HCT116 (cell line): Measurements from ENCODE around the gene SPOCD1. TPM values are rescaled to one million over a fixed set of nuclear protein-coding genes. Genes with fewer than 3 reads are reported as not detected.

ENCODE experiments used
- ATAC-seq: fragments of 200-7000 bp; cut with Tn5 transposase; 2 replicates; pipeline ENCODE4 v1.9.1; 2020; ENCODE audit warnings: mild to moderate bottlenecking, moderate library complexity
- BruUV-seq: library from RNA; stranded (reverse); fragments of 400-500 nt; replicated peaks from 2 replicates; lab custom pipeline; 2021; lab: Mats Ljungman, UMichigan
- CTCF ChIA-PET: fragments of 300-600 bp; sonication (Branson Sonifier 250); formaldehyde crosslinking; loops from one replicate; lab custom pipeline; 2021; ENCODE audit warnings: antibody characterized with exemption; lab: Charles Lee
- POLR2A ChIA-PET: fragments of 300-600, 350-600 bp; sonication (Branson Sonifier 250); formaldehyde crosslinking; loops from one replicate; lab custom pipeline; 2021; ENCODE audit warnings: antibody characterized with exemption; lab: Charles Lee
- RAD21 ChIA-PET, 2 experiments: fragments of 300-600 bp; sonication (Branson Sonifier 250); formaldehyde crosslinking; loops; one replicate each; lab custom pipeline; 2023; ENCODE audit warnings: low total read pairs in 2 of 2; ENCODE audit not compliant: uncharacterized antibody in 2 of 2, unreplicated experiment in 2 of 2, low non-redundant PET in 1 of 2; lab: Charles Lee
- DNase-seq: peaks from one replicate; pipeline ENCODE4 v3.0.0-alpha.2; 2010; ENCODE audit warnings: low read depth, low spot score
- H2AFZ ChIP-seq: fragments of 200-600 bp; shearing (Covaris generic), sonication (generic); 2 replicates; pipeline ENCODE4 v1.6.1; 2017; ENCODE audit warnings: low read depth, mixed run types, mixed read lengths, antibody characterized with exemption, low read length; ENCODE audit not compliant: poor library complexity, severe bottlenecking
- H3K27ac ChIP-seq: 2 replicates; pipeline ENCODE4 v1.5.1; 2012; ENCODE audit warnings: low read depth, low read length
- H3K27me3 ChIP-seq: fragments of 200-600 bp; sonication (generic); 2 replicates; pipeline ENCODE4 v1.6.1; 2016; ENCODE audit warnings: mixed run types, low read length, mixed read lengths; ENCODE audit not compliant: insufficient read depth
- H3K36me3 ChIP-seq, 2 experiments: fragments of 200-500 bp in 1 of 2; fragments of 200-600 bp in 1 of 2; sonication (Bioruptor generic) in 1 of 2; sonication (generic) in 1 of 2; 2 replicates each; pipeline versions ENCODE4 v1.5.1 to v1.6.1; 2014 to 2016; ENCODE audit warnings: low read length in 2 of 2, inconsistent platforms in 1 of 2, mixed read lengths in 1 of 2, mixed run types in 1 of 2; ENCODE audit not compliant: insufficient read depth in 2 of 2, control insufficient read depth in 1 of 2
- H3K4me1 ChIP-seq, 2 experiments: fragments of 200-600 bp in 1 of 2; sonication (generic) in 1 of 2; 2 replicates each; pipeline versions ENCODE4 v1.5.1 to v1.6.1; 2012 to 2017; ENCODE audit warnings: low read length in 2 of 2, inconsistent platforms in 1 of 2, mild to moderate bottlenecking in 1 of 2, mixed read lengths in 1 of 2, mixed run types in 1 of 2, moderate library complexity in 1 of 2; ENCODE audit not compliant: insufficient read depth in 2 of 2, control insufficient read depth in 1 of 2
- H3K4me2 ChIP-seq: fragments of 200-600 bp; sonication (generic); 2 replicates; pipeline ENCODE4 v1.6.1; 2017; ENCODE audit warnings: mixed run types, low read length, mixed read lengths
- H3K4me3 ChIP-seq, 2 experiments: fragments of 200-600 bp in 1 of 2; sonication (generic) in 1 of 2; replicated peaks in 1 of 2; 2 replicates each; pipeline ENCODE4 v1.5.1; 2011 to 2016; ENCODE audit warnings: low read length in 2 of 2, control low read depth in 1 of 2, low read depth in 1 of 2, mild to moderate bottlenecking in 1 of 2, mixed read lengths in 1 of 2, mixed run types in 1 of 2
- H3K79me2 ChIP-seq: fragments of 200-600 bp; sonication (generic); 2 replicates; pipeline ENCODE4 v1.6.1; 2017; ENCODE audit warnings: mild to moderate bottlenecking, mixed run types, low read length, moderate library complexity, mixed read lengths; ENCODE audit not compliant: insufficient read depth
- H3K9ac ChIP-seq: fragments of 200-600 bp; sonication (generic); 2 replicates; pipeline ENCODE4 v1.6.1; 2016; ENCODE audit warnings: low read length, mixed read lengths
- H3K9me2 ChIP-seq: fragments of 200-600 bp; sonication (generic), shearing (Covaris generic); 2 replicates; pipeline ENCODE4 v1.6.1; 2017; ENCODE audit warnings: mixed run types, mild to moderate bottlenecking, moderate library complexity; ENCODE audit not compliant: insufficient read depth
- H3K9me3 ChIP-seq, 2 experiments: fragments of 200-500 bp in 1 of 2; fragments of 200-600 bp in 1 of 2; sonication (Bioruptor generic) in 1 of 2; sonication (generic) in 1 of 2; 2 replicates each; pipeline ENCODE4 v1.6.1; 2014 to 2017; ENCODE audit warnings: low read length in 2 of 2, mixed read lengths in 2 of 2, inconsistent platforms in 1 of 2, low read depth in 1 of 2, mild to moderate bottlenecking in 1 of 2, mixed run types in 1 of 2, moderate library complexity in 1 of 2; ENCODE audit not compliant: control insufficient read depth in 1 of 2, insufficient read depth in 1 of 2
- H4K20me1 ChIP-seq: fragments of 200-600 bp; sonication (generic), shearing (Covaris generic); 2 replicates; pipeline ENCODE4 v1.6.1; 2017; ENCODE audit warnings: mixed run types, mild to moderate bottlenecking, moderate library complexity; ENCODE audit not compliant: insufficient read depth
- CBX3 ChIP-seq: IDR thresholded peaks from 2 replicates; pipeline ENCODE4 v1.6.1; 2012; ENCODE audit warnings: low read depth
- EGR1 ChIP-seq: IDR thresholded peaks from 2 replicates; pipeline ENCODE4 v1.6.1; 2012; ENCODE audit warnings: low read depth
- EZH2phosphoT487 ChIP-seq: fragments of 200-600 bp; IDR thresholded peaks from 2 replicates; pipeline ENCODE4 v1.6.1; 2018; ENCODE audit warnings: antibody characterized with exemption, borderline replicate concordance
- FOSL1 ChIP-seq: IDR thresholded peaks from 2 replicates; pipeline ENCODE4 v1.6.1; 2012; ENCODE audit warnings: low read depth
- JUND ChIP-seq: IDR thresholded peaks from 2 replicates; pipeline ENCODE4 v1.6.1; 2012
- POLR2AphosphoS5 ChIP-seq: IDR thresholded peaks from 2 replicates; pipeline ENCODE4 v1.6.1; 2011; ENCODE audit warnings: mild to moderate bottlenecking, low read depth, low read length, moderate library complexity
- RAD21 ChIP-seq: IDR thresholded peaks from 2 replicates; pipeline ENCODE4 v1.6.1; 2012; ENCODE audit warnings: low read depth, mild to moderate bottlenecking
- SP1 ChIP-seq: IDR thresholded peaks from 2 replicates; pipeline ENCODE4 v1.6.1; 2012; ENCODE audit warnings: low read depth
- SRF ChIP-seq: IDR thresholded peaks from 2 replicates; pipeline ENCODE4 v1.6.1; 2012; ENCODE audit warnings: low read depth
- TCF7L2 ChIP-seq: IDR thresholded peaks from 2 replicates; pipeline ENCODE4 v1.7.0; 2011; ENCODE audit warnings: borderline replicate concordance, inconsistent platforms; ENCODE audit not compliant: insufficient read depth, insufficient read length; ENCODE audit errors: extremely low read depth
- YY1 ChIP-seq: IDR thresholded peaks from 2 replicates; pipeline ENCODE4 v1.6.1; 2011; ENCODE audit warnings: low read length, low read depth, moderate library complexity, mild to moderate bottlenecking; ENCODE audit not compliant: insufficient replicate concordance; ENCODE audit errors: extremely low read depth
- intact Hi-C: fragments of 100-400 bp; cut with micrococcal nuclease; formaldehyde crosslinking; loops from 2 replicates; pipeline ENCODE4 v1.10.0; 2022
- total RNA-seq: library from RNA; stranded (reverse); gene quantifications from one replicate; pipeline ENCODE4 v1.2.1, GENCODE V29; 2021; ENCODE audit not compliant: unreplicated experiment
- TF ChIP-seq, protein P1 (sequence below): IDR thresholded peaks from 2 replicates; pipeline ENCODE4 v1.6.1; 2012; ENCODE audit warnings: low read depth
- TF ChIP-seq, protein P2 (sequence below): IDR thresholded peaks from 2 replicates; pipeline ENCODE4 v1.6.1; 2011; ENCODE audit warnings: mild to moderate bottlenecking, low read length, moderate library complexity; ENCODE audit not compliant: insufficient replicate concordance; ENCODE audit errors: extremely low read depth

SPOCD1 gene
- total RNA-seq, 1 experiment from 2014 or later, result 5.0 TPM

DNA sequence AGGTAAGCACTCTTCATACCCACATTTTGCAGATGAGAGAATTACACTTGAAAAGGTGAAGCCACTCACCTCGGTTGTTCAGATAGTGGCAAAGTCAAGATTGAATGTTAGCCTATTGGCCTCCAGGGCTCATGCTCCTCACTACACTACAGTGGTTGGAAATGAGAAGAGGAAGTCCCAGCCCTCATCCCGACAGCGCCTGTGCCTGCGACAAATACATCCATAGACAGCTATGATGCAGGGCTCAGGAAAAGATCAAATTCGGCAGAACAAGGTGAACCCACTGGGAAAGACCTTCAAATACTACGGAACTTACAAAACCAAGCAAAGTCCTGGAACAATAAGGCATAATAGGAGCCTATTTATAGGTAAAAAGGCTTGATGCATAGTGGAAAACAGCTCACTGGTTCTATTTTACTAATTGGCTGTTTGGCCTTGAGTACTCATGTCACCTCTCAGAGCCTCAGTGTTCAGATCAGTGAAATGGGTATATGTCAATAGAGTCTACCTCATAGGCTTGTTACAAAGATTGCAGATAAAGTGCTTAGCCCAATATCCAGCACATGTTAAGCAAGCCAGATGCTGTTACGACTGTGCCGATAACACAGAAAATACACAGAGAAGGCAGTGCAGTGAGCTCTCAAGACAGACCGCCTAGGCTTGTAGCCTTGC is 3.5 kb downstream of the SPOCD1 start:
- ChIA-PET RAD21 (interaction anchor here in 1 of 2 experiments (0.6 kb wide), 1 partner anchor 251 kb away, joined by 3 read pairs; no protein-coding TSS in a partner anchor), CTCF (no interaction called here), POLR2A (no interaction called here)
- no peaks in the 10 kb centered on the region for H3K27me3 ChIP-seq
- H3K4me3 ChIP-seq, result no peak overlapping the region
- no peaks in the 10 kb centered on the region for H3K79me2 ChIP-seq
- no peak overlapping the region for H3K4me2 ChIP-seq
- H3K9ac ChIP-seq, result no peak overlapping the region
- no peaks in the 10 kb centered on the region for H3K9me3 ChIP-seq
- TF ChIP-seq EGR1 (no peak), JUND (no peak), RAD21 (no peak)
- no peak overlapping the region for H3K27ac ChIP-seq
- no peaks in the 10 kb centered on the region for H3K9me2 ChIP-seq
- ATAC-seq (no peak), DNase-seq (no peak)
- BruUV-seq, result no TSS peak
- H4K20me1 ChIP-seq, result no peaks in the 10 kb centered on the region
- intact Hi-C loops, result loop anchor here (10.0 kb wide), 1 partner anchor 253 kb away; no protein-coding TSS in a partner anchor
- no peak overlapping the region for H2AFZ ChIP-seq
- H3K4me1 ChIP-seq, result peaks cover 3 to 12% of the 10 kb centered on the region in 2 experiments; a peak in 3 of 4 replicates
- no peaks in the 10 kb centered on the region for H3K36me3 ChIP-seq

DNA sequence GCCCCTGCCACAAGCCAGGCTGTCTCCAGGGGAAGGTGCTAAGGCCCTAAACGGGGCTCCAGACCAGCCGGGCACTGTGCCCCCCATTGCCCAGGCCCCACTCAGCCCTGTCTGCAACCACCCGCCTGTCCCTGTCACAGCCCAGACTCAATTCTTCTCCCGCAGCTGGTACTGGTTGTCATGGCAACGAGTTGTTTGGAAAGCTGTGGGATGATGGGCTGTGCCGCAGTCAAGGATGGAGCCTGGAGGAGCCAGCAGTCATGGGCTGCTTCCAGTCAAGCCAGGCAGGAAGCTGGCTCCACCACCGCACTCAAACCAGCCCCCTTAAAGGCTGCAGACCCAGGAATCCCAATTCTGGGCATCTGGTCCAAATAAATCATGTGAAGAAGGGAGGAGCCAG is 4.2 kb downstream of the SPOCD1 start:
- intact Hi-C loops, result loop anchor here (10.0 kb wide), 1 partner anchor 253 kb away; no protein-coding TSS in a partner anchor
- ATAC-seq (no peak), DNase-seq (no peak)
- POLR2A ChIA-PET, result no interaction called here
- Histone ChIP-seq H3K27ac (no peak overlapping the region), H3K27me3 (no peaks in the 10 kb centered on the region), H3K9ac (no peak overlapping the region), H3K36me3 (no peaks in the 10 kb centered on the region), H2AFZ (no peak overlapping the region), H3K4me2 (no peak overlapping the region), H3K4me3 (no peak overlapping the region), H3K79me2 (no peaks in the 10 kb centered on the region), H3K9me3 (no peaks in the 10 kb centered on the region), H3K4me1 (peaks cover 3 to 12% of the 10 kb centered on the region in 2 experiments; a peak in 3 of 4 replicates), H3K9me2 (no peaks in the 10 kb centered on the region), H4K20me1 (no peaks in the 10 kb centered on the region)
- no TSS peak for BruUV-seq
- CTCF ChIA-PET, result interaction anchor here (0.8 kb wide), 1 partner anchor 23 kb away, joined by 4 read pairs; no protein-coding TSS in a partner anchor
- RAD21 ChIA-PET, result no interaction called here
- TF ChIP-seq SP1 (no peak), CBX3 (no peak), POLR2AphosphoS5 (no peak), FOSL1 (no peak), EGR1 (no peak), TCF7L2 (no peak), JUND (no peak), YY1 (no peak), SRF (no peak), EZH2phosphoT487 (no peak)
- TF ChIP-seq, protein P1, sequence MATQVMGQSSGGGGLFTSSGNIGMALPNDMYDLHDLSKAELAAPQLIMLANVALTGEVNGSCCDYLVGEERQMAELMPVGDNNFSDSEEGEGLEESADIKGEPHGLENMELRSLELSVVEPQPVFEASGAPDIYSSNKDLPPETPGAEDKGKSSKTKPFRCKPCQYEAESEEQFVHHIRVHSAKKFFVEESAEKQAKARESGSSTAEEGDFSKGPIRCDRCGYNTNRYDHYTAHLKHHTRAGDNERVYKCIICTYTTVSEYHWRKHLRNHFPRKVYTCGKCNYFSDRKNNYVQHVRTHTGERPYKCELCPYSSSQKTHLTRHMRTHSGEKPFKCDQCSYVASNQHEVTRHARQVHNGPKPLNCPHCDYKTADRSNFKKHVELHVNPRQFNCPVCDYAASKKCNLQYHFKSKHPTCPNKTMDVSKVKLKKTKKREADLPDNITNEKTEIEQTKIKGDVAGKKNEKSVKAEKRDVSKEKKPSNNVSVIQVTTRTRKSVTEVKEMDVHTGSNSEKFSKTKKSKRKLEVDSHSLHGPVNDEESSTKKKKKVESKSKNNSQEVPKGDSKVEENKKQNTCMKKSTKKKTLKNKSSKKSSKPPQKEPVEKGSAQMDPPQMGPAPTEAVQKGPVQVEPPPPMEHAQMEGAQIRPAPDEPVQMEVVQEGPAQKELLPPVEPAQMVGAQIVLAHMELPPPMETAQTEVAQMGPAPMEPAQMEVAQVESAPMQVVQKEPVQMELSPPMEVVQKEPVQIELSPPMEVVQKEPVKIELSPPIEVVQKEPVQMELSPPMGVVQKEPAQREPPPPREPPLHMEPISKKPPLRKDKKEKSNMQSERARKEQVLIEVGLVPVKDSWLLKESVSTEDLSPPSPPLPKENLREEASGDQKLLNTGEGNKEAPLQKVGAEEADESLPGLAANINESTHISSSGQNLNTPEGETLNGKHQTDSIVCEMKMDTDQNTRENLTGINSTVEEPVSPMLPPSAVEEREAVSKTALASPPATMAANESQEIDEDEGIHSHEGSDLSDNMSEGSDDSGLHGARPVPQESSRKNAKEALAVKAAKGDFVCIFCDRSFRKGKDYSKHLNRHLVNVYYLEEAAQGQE, result no peak
- TF ChIP-seq, protein P2, sequence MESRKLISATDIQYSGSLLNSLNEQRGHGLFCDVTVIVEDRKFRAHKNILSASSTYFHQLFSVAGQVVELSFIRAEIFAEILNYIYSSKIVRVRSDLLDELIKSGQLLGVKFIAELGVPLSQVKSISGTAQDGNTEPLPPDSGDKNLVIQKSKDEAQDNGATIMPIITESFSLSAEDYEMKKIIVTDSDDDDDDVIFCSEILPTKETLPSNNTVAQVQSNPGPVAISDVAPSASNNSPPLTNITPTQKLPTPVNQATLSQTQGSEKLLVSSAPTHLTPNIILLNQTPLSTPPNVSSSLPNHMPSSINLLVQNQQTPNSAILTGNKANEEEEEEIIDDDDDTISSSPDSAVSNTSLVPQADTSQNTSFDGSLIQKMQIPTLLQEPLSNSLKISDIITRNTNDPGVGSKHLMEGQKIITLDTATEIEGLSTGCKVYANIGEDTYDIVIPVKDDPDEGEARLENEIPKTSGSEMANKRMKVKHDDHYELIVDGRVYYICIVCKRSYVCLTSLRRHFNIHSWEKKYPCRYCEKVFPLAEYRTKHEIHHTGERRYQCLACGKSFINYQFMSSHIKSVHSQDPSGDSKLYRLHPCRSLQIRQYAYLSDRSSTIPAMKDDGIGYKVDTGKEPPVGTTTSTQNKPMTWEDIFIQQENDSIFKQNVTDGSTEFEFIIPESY, result no peak
